Heart left ventricle (tissue), 16 donors: Measurements from ENCODE around the gene ABCA12. TPM values are rescaled to one million over a fixed set of nuclear protein-coding genes. Genes with fewer than 3 reads are reported as not detected.

Experiments used
- ATAC-seq, 4 donors: fragments of 200-7000 bp; cut with Tn5 transposase; one replicate each; pipeline ENCODE4 v1.9.1; 2020 to 2022; ENCODE audit warnings: moderate library complexity in 4 of 4, mild to moderate bottlenecking in 3 of 4, moderate number of reproducible peaks in 1 of 4
- DNase-seq, 5 donors: peaks; one replicate each; pipeline ENCODE4 v3.0.0-alpha.2; 2020
- H3K27ac ChIP-seq, 12 donors: fragments of 200-600 bp; sonication (generic) in 4 of 12; one replicate each; pipeline versions ENCODE4 v1.5.0 to v1.8.0; 2016 to 2022; ENCODE audit warnings: mild to moderate bottlenecking in 2 of 12
- H3K27me3 ChIP-seq, 9 donors: fragments of 200-600 bp; sonication (generic) in 2 of 9; one replicate each; pipeline versions ENCODE4 v1.5.1 to v1.8.0; 2016 to 2022; ENCODE audit warnings: mild to moderate bottlenecking in 3 of 9
- H3K36me3 ChIP-seq, 9 donors: fragments of 200-600 bp; sonication (generic) in 2 of 9; one replicate each; pipeline versions ENCODE4 v1.5.0 to v1.8.0; 2018 to 2022; ENCODE audit warnings: mild to moderate bottlenecking in 2 of 9
- H3K4me1 ChIP-seq, 12 donors: fragments of 200-600 bp; sonication (generic) in 4 of 12; one replicate each; pipeline versions ENCODE4 v1.5.0 to v1.8.0; 2016 to 2022; ENCODE audit warnings: mild to moderate bottlenecking in 3 of 12
- H3K4me3 ChIP-seq, 12 donors: fragments of 200-600 bp; sonication (generic) in 4 of 12; one replicate each; pipeline versions ENCODE4 v1.5.0 to v1.8.0; 2017 to 2022; ENCODE audit warnings: mild to moderate bottlenecking in 9 of 12, moderate library complexity in 4 of 12
- H3K9me3 ChIP-seq, 12 donors: fragments of 200-600 bp; sonication (generic) in 4 of 12; one replicate each; pipeline versions ENCODE4 v1.5.0 to v1.8.0; 2016 to 2022; ENCODE audit warnings: mild to moderate bottlenecking in 1 of 12
- POLR2A ChIP-seq, 2 donors: fragments of 450-650 bp; IDR thresholded peaks; one replicate each; pipeline ENCODE4 v1.6.1; 2017; ENCODE audit warnings: antibody characterized with exemption in 2 of 2, mild to moderate bottlenecking in 2 of 2, moderate library complexity in 2 of 2
- WGBS, 4 donors: extraction: QIAGEN DNeasy Blood & Tissue Kit in 2 of 4; methylation state at CpG; one replicate each; pipeline versions ENCODE4 v1.1.5 to v1.1.7; 2013 to 2018; 5-methylcytosine and 5-hydroxymethylcytosine counted together
- intact Hi-C, 10 donors: fragments of 100-400 bp; cut with DNase I; formaldehyde crosslinking; loops; one replicate each; pipeline versions ENCODE4 v1.11.1 to v1.14.2; 2022
- polyA plus RNA-seq, 2 donors: library from polyadenylated mRNA; stranded (reverse); fragments of 200-250 nt; gene quantifications; one replicate each; pipeline ENCODE4 v1.2.3, GENCODE V29; 2013
- total RNA-seq, 9 donors: library from RNA; depleted of rRNA in 2 of 9; stranded (reverse); fragments of >200 nt in 2 of 9; fragmentation: NEBNext Ultra II Directional in 3 of 9; extraction: Animal tissue kit (Norgen Biotek cat#: 25700) in 3 of 9; gene quantifications; one replicate each; pipeline versions ENCODE4 v1.1.0 to v1.2.4, GENCODE V29; 2016 to 2023
- TF ChIP-seq, protein P1 (sequence below), 12 donors: fragments of 200-600 bp; sonication (generic) in 4 of 12; IDR thresholded peaks; one replicate each; pipeline versions ENCODE4 v1.5.0 to v1.8.0; 2018 to 2022; ENCODE audit warnings: antibody characterized with exemption in 12 of 12, mild to moderate bottlenecking in 5 of 12
- donor health status: ischemic (EF 13 %, LVEDD 7.1; RV severe dilation, severe dysfunction).
- donor health status: healthy with polysubstance abuse.
- donor health status: DM: no; HTN: yes; CAD: no.
- donor health status: DM: no; HTN: no; CAD: no.
- donor health status: ischemic (EF 25% LVEDD 6.9; RV normal size, moderate dysfunction).
- donor health status: ischemic (EF 25% LVEDD 5.7; RV mildly dilated, moderate dysfunction).
- donor health status: healthy.
- donor health status: DM: yes; HTN: yes; CAD: no.
- donor health status: ischemic (EF 35%, LVEDD 5.7; RV mildly dilated, moderate dysfunction).
- donor health status: nonischemic (EF 11% LVEDD 7.7; RV severe dilation, severe dysfunction).
- donor health status: DM: yes; HTN: yes; CAD: no.
- donor health status: PGD.
- donor health status: ischemic (EF 29% LVEDD 5.4; RV normal size, mild dysfunction).
- donor health status: nonischemic (EF 23%, LVEDD 6.1; RV moderate dilation, normal function).

The ABCA12 gene
- total and polyA plus RNA-seq, 11 donors = 0.02 TPM; not detected in 10

DNA sequence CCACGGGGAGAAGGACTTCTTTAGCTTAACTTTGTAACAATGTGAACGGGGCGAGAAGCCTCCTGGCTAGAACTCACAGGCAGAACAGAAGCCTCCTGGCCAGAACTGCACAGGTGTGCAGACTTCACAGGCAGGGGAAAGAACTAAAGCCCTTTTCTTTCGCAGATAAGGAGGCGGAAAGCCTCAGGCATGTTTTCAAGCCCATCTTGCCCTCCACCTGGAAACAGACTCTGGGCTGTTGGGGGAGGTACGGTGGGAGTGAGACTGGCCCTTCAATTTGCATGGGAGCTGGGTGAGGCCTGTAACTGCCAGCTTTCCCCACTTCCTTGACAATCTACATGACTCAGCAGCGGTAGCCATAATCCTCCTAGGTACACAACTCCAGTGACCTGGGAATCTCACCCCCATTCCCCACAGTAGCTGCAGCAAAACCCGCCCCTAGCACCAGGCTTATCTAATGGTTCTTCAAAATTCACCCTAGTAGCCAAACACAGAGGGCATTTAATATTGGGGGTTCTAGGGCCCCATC, 22.9 kb upstream of the ABCA12 start:
- 83 to 92% (median 86%) methylated on average over 7 to 8 of the region's 8 CpGs for WGBS, 4 donors
- Histone ChIP-seq H3K9me3 (no peaks in the 10 kb centered on the region), H3K27ac (no peak overlapping the region), H3K4me3 (no peak overlapping the region), H3K36me3 (no peaks in the 10 kb centered on the region), H3K27me3 (no peaks in the 10 kb centered on the region), H3K4me1 (no peaks in the 10 kb centered on the region)
- TF ChIP-seq, protein P1, sequence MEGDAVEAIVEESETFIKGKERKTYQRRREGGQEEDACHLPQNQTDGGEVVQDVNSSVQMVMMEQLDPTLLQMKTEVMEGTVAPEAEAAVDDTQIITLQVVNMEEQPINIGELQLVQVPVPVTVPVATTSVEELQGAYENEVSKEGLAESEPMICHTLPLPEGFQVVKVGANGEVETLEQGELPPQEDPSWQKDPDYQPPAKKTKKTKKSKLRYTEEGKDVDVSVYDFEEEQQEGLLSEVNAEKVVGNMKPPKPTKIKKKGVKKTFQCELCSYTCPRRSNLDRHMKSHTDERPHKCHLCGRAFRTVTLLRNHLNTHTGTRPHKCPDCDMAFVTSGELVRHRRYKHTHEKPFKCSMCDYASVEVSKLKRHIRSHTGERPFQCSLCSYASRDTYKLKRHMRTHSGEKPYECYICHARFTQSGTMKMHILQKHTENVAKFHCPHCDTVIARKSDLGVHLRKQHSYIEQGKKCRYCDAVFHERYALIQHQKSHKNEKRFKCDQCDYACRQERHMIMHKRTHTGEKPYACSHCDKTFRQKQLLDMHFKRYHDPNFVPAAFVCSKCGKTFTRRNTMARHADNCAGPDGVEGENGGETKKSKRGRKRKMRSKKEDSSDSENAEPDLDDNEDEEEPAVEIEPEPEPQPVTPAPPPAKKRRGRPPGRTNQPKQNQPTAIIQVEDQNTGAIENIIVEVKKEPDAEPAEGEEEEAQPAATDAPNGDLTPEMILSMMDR (IDR thresholded peaks at IDR 0.05) = no peak
- TF ChIP-seq POLR2A (IDR thresholded peaks at IDR 0.05) = no peak
- no peak for DNase-seq
- ATAC-seq = no peak
- intact Hi-C loops = no loop called here

DNA sequence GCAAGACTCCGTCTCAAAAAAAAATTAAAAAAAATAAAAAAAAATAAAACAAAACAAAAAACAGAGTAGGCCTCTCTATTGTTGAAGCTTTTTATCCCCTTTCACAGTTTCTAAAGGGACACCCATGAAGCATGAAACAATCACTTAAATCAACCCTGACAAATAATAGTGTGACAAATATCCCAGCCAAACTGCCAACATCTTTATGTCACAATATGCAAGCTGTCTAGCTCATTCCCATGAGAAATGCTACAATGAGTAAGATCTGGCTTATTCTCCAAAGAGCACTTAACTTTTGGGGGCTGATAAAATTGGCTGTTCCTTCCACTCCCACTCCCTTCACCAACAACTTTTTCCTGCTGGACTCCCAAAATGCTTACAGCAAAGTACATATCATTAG, 21.7 kb upstream of the ABCA12 start:
- Histone ChIP-seq H3K36me3 (no peaks in the 10 kb centered on the region), H3K9me3 (no peaks in the 10 kb centered on the region), H3K27me3 (no peaks in the 10 kb centered on the region), H3K27ac (no peak overlapping the region), H3K4me3 (no peak overlapping the region), H3K4me1 (no peaks in the 10 kb centered on the region)
- TF ChIP-seq, protein P1 (IDR thresholded peaks at IDR 0.05) = no peak
- DNase-seq = no peak
- intact Hi-C loops = no loop called here
- no peak for ATAC-seq
- 89 to 96% (median 94%) methylated on average over 1 of the region's 1 CpG for WGBS, 4 donors

DNA sequence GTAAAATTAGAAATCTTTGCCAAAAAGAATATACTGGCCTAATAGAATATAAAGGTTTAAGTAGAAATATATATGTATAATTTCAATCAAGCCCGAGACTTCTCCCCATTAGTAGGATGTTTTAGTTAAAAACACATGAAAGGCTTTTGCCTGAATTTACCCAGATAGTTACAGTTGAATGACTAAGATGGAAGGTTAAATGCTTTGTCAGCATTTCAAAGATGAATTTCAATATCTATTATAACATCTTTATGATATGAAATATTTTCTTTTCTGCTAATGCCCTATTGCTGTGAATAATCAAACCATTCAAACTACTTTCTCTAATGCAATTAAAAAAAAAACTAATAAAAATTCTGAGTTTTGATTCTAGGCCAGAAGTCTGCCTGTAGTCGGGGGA, 18.0 kb upstream of the ABCA12 start:
- ATAC-seq (no peak), DNase-seq (no peak)
- no peak overlapping the region for H3K27ac ChIP-seq
- no peak for TF ChIP-seq POLR2A (IDR thresholded peaks at IDR 0.05)
- TF ChIP-seq, protein P1 (IDR thresholded peaks at IDR 0.05) = no peak
- H3K36me3 ChIP-seq = no peaks in the 10 kb centered on the region
- WGBS, 4 donors = 75 to 82% (median 78%) methylated on average over 2 of the region's 2 CpGs
- intact Hi-C loops = no loop called here
- no peaks in the 10 kb centered on the region for H3K9me3 ChIP-seq
- H3K27me3 ChIP-seq = no peaks in the 10 kb centered on the region
- H3K4me3 ChIP-seq = no peak overlapping the region
- no peaks in the 10 kb centered on the region for H3K4me1 ChIP-seq

DNA sequence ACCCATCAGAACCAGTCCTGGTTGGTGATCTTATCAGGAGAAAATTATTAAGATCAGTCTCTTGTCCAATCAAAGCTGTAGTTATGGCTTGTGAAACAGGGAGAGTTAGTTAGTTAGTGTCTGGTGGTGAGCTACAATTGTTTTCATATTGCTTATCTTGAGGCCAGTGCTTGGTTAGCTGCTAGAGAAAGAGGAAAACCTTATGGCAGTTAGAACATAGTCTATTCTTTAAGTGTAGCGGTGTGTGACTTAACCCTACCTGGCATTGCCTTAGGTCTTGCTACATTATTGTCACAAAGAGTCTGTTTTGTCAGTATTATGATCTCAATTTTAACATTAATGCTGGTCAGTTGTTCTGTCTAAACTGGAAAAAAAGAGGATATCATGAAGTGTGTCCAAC, 11.5 kb upstream of the ABCA12 start:
- TF ChIP-seq POLR2A (IDR thresholded peaks at IDR 0.05) = no peak
- TF ChIP-seq, protein P1 (IDR thresholded peaks at IDR 0.05) = no peak
- no peak for DNase-seq
- H3K4me3 ChIP-seq = no peak overlapping the region
- intact Hi-C loops = no loop called here
- no peak overlapping the region for H3K27ac ChIP-seq
- ATAC-seq = no peak
- no peaks in the 10 kb centered on the region for H3K4me1 ChIP-seq
- no peaks in the 10 kb centered on the region for H3K27me3 ChIP-seq
- H3K36me3 ChIP-seq = no peaks in the 10 kb centered on the region
- H3K9me3 ChIP-seq = no peaks in the 10 kb centered on the region
- WGBS, 4 donors = 88 to 96% (median 94%) methylated on average over 1 of the region's 1 CpG
